GM21526 (cell line): ENCODE results near the gene TMEM63B.
"Not testable (repeated sequence)": the region's sequence is repeated elsewhere in the genome, so short reads cannot be mapped to it uniquely, and the experiment has no call there.

Experiments used
- ATAC-seq: cut with Tn5 transposase; IDR thresholded peaks from one replicate; pipeline ENCODE4 v1.9.1; 2021; ENCODE audit warnings: moderate library complexity; ENCODE audit not compliant: unreplicated experiment, low FRiP score

TMEM63B gene

GRCh38 chr6:44127186-44128019, at the start of gene TMEM63B, which contains the start of gene MRPL14:
Gene TMEM63B, plus strand, starts transcription at chr6:44127554. Its CDS starts 7,031 bp downstream, at chr6:44134585.
Gene MRPL14, minus strand, starts transcription at chr6:44127452. Its CDS starts 10,841 bp downstream, at chr6:44116611.
- ATAC-seq, result peak; percentile 67

- no peak for ATAC-seq
Observed at GRCh38 chr6:44078219-44078826, 49.0 kb upstream of the TMEM63B start.

- ATAC-seq, result no peak
Observed at GRCh38 chr6:44078827-44079671, 48.3 kb upstream of the TMEM63B start.

DNA sequence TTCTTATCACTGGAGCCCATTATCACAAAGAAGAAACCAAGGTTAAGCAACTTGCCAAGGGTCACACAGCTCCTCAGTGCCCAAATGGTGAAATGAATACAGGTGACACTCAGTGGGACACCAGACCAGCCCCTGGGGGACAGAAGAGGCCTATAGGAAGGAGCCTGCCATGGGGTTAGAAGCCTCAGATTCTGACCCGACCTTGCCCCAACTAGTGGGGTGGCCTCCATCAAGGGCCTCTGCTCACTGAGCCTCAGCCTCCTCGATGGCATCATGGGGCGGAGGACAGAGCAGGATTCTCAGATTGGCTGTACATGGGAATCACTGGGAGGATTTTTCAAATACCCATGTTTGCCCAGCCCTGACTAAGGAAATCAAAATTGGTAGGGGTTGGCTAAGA, 47.7 kb upstream of the TMEM63B start:
- ATAC-seq, result no peak

GRCh38 chr6:44080561-44081521, 46.5 kb upstream of the TMEM63B start:
- no peak for ATAC-seq

GRCh38 chr6:44081753-44082152, 45.6 kb upstream of the TMEM63B start:
- ATAC-seq, result no peak

- no peak for ATAC-seq
Observed at GRCh38 chr6:44082872-44083321, 44.5 kb upstream of the TMEM63B start.

DNA sequence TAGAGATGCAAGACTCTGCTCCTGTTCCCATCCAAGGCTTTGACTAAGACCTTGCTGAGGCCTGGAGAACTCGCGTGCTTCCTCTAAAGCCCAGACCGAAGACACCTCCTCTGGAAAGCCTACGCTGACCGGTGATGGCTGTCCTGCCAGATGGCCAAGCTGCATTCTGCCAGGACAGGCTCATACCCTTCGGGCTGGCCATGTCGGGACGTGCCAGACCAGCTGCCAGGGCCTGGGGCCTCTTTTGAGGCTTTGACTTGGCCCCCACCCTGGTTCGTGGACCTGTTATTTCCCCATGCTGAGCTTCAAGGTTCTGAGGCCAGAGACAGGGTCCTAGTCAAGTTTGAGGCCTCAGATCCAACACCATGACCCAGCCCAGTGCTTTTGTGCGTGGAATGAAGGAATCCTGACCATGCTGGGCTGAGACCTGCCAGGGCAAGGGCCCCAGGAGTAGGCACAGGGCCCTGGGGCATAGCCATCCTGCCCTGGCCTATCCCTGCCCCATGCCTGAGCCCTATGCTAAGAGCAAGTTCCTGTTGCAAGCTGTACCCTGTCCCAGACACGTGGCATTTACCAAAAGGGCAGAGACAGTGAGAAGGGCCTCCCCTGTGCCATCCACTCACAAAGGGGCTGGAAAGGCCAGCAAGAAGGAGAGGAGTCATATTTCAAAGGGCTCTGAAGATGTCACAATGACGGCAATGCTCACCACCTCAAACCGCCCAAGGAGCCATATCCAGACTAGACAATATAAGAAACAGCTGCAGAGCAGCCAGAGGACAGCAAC, 42.9 kb upstream of the TMEM63B start:
- no peak for ATAC-seq

DNA sequence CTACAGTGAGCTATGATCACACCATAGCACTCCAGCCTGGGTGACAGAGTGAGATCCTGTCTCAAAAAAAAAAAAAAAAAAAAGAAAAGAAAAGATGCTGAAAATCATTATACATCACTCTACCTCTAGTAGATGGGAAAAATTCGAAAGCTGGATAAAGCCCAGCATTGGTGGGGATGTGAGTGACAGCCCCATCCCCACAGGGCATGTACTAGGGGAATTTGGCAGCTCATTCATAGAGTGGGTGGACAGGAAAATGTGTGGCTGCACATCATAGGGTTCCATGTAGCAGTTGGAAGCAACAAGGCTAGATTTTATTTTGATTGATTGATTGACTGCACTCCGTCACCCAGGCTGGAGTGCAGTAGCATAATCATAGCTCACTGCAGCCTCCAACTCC, 42.1 kb upstream of the TMEM63B start:
- ATAC-seq, result no peak

- no peak for ATAC-seq
Observed at GRCh38 chr6:44086931-44087574, 40.3 kb upstream of the TMEM63B start.

DNA sequence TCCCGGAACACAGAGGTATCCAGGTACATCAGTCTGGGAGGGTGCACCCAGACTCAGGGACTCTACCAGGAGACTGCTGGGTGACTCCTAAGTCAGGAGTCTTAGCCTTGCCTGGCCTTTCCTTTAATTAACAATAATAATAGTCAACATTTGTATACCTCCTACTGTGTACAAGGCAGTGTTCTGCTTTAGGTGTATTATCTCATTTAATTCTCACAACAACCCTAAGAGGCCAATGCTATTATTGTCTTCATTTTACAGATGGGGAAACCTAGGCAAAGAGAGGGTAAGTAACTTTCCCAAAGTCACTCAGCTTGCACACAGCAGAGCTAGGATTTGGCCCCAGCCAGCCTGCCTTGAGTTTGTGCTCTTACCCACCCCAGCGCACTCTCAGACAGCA, 39.7 kb upstream of the TMEM63B start:
- ATAC-seq, result no peak

GRCh38 chr6:44088827-44089590, 38.3 kb upstream of the TMEM63B start:
- ATAC-seq, result no peak

DNA sequence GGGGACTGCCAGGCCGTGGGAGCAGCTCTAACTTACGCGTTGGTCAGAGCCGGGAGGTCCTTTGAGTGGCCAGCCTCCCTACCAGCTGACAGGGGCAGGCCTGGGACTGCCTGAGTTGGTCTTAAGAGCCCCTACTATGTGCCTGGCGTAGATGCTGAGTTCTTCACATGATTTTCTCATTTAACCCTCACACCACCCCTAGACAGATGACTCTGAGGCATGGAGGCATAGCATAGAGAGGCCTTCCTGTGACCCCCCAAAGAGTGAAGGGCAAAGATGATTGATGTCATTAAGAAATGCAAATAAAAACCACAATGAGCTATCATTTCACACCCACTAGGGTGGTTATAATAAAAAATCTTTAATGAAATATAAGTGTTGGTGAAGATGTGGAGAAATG, 36.9 kb upstream of the TMEM63B start:
- no peak for ATAC-seq

- ATAC-seq, result not testable (repeated sequence)
Observed at GRCh38 chr6:44091356-44091755, 36.0 kb upstream of the TMEM63B start.

GRCh38 chr6:44091981-44092884, 35.1 kb upstream of the TMEM63B start:
- ATAC-seq, result no peak

GRCh38 chr6:44093066-44093465, 34.3 kb upstream of the TMEM63B start:
- ATAC-seq, result no peak
